GM19240 (cell line): ENCODE data around the gene NUDT4B.
"Not testable (repeated sequence)": the region's sequence is repeated elsewhere in the genome, so short reads cannot be mapped to it uniquely, and the experiment has no call there.

ENCODE experiments used
- DNase-seq: peaks from one replicate; pipeline ENCODE4 v3.0.0; 2011; ENCODE audit warnings: low spot score; ENCODE audit not compliant: insufficient read length

NUDT4B gene

DNA sequence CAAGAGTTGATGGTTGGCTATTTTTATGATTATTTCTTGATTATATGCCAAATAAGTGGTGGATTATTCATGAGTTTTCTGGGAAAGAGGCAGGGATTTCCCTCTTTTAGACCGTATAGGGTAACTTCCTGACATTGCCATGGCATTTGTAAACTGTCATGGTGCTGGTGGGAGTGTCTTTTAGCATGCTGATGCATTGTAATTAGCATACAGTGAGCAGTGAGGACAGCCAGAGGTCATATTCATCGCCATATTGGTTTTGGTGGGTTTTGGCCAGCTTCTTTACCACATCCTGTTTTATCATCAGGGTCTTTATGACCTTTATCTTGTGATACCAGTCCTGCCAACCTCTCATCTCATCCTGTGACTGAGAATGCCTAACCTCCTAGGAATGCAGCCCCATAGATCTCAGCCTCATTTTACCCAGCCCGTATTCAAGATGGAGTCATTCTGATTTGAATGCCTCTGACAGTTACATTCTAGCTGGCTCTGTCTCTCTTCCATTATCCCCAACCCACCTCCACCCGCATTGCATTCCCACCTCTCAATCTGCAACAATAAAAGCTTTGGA, 45.3 kb downstream of the NUDT4B start:
- not testable (repeated sequence) for DNase-seq
